Measurements from ENCODE around the gene SERTAD3.
"Not testable (repeated sequence)": the region's sequence is repeated elsewhere in the genome, so short reads cannot be mapped to it uniquely, and the experiment has no call there.

Gene SERTAD3

DNA sequence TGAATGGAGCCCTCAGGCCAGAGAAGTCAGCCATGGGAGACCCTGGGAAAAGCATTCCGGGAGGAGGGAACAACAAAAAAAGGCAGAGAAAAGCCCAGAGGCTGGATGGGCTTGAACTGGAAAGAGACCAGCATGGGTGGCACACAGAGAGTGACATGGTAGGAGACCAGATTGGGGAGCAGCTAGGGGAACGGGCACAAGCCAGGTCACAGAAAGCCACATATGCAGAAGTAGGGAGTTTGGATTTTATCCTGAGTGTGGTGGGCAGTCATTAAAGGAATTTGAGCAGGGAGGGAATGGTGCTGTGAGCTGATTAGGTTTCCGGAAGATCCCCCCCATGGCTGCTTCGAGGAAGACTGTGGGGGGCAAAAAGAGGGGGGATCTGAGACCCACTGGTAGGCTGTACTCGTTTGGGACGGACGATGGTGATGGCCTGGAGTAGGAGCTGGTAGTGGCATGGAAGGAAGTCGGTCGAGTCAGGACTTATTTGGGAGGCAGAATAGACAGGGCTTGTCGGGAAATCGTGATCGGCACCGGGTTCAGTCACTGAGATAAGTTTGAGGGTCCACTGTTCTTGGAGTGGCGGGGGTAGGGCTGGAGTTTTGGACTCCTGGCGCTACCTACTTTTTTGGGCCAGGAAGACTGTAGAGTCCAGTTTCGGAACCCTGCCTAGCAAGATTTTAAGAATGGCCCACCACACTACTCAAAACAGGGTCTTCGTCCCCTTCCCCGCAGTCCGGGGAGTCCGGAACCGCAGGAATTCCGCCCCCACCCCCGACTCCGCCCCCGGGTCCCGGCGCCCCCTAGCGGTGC lies 19.3 kb downstream of the SERTAD3 start:
- DNase-seq = no peak

DNA sequence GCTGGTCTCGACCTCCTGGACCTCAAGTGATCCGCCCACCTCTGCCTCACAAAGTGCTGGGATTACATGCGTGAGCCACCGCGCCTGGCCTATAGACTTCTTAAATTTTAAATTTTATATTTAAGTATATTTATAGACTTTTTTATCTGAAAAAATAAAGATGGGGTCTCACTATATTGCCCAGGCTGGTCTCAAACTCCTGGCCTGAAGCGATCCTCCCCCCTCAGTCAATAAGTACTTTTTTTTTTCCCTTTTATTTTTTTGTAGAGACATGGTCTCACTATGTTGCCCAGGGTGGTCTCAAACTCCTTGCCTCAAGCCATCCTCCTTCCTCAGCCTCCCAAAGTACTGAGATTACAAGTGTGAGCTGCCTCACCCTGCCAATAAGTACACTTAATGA lies 20.2 kb downstream of the SERTAD3 start:
- DNase-seq = no peak

GRCh38 chr19:40422748-40423566 lies 21.2 kb downstream of the SERTAD3 start:
- no peak for DNase-seq

DNA sequence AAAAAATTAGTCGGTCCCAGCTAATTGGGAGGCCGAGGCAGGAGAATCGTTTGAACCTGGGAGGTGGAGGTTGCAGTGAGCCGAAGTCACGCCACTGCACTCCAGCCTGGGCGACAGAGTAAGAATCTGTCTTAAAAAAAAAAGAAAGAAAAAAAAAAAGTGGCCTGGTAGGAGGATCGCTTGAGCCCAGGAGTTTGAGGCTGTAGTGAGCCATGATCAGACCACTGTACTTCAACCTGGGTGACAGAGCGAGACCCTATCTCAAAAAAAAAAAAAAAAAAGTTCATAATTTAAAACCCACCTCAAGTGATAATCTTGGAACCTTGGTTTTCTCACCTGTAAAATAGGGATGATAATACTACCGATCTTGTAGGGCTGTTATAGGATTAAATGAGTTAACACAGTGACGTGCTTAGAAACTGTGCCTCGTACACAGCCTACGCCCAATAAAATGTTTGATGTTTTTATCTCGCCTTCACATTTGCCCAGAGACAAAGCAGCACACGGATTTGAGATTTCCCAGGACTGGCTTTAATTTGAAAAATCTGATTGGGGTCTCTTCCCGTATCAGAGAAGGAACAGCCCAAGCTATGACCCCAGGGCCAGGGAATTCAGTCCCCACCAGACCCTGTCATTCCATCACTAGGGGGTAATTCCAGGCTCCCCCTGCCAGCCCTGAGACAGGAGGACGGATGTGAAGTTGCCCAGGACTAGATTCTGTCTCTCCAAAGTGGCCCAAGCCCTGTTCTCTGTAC lies 22.0 kb downstream of the SERTAD3 start:
- DNase-seq = no peak

GRCh38 chr19:40420766-40421765 lies 23.1 kb downstream of the SERTAD3 start:
- peak; percentile 91 for DNase-seq

- no peak for DNase-seq
Observed at GRCh38 chr19:40420451-40420765, 23.7 kb downstream of the SERTAD3 start.

- DNase-seq = no peak
Observed at GRCh38 chr19:40419780-40420179, 24.4 kb downstream of the SERTAD3 start.

GRCh38 chr19:40419066-40419612 lies 25.0 kb downstream of the SERTAD3 start:
- DNase-seq = peak; percentile 87

- DNase-seq = no peak
Observed at GRCh38 chr19:40418040-40418439, 26.1 kb downstream of the SERTAD3 start.

DNA sequence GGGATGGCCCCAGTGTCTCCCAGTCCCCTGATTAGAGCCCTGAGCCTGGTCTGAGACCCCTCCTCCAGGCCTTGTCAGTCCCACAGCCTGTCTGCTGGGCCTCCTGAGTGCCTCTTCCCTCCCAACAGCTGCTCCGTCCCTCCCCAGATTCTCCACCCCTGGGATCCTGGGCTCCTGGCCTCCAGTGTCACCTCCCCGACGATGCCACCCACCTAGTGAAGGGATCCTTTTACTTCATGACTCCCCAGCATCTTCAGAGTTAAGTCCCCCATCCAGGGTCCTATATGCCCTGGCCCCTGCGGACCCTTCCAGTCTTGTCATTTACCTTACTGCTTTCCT lies 26.5 kb downstream of the SERTAD3 start:
- no peak for DNase-seq

GRCh38 chr19:40416918-40417642 lies 27.1 kb downstream of the SERTAD3 start:
- no peak for DNase-seq

DNA sequence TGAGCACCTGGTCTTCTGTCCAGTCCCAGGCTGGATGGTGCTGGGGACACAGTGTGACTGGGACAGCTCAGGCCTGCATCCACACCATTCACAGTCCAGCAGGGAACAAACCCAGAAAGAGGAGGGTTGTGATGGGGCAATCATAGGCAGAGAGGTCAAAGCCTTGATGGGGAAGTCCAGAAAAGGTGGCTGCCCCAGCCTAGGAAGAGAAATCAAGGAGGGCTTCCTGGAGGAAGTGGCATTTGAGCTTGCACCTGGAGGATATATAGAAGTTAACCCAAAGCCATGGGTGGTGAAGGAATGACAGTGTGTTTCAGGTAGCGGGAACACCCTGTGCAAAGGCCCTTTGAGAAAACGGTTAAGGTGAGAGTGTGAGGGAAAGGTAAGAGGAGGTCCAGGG lies 28.4 kb downstream of the SERTAD3 start:
- no peak for DNase-seq

GRCh38 chr19:40414542-40415535 lies 29.3 kb downstream of the SERTAD3 start:
- no peak for DNase-seq

DNA sequence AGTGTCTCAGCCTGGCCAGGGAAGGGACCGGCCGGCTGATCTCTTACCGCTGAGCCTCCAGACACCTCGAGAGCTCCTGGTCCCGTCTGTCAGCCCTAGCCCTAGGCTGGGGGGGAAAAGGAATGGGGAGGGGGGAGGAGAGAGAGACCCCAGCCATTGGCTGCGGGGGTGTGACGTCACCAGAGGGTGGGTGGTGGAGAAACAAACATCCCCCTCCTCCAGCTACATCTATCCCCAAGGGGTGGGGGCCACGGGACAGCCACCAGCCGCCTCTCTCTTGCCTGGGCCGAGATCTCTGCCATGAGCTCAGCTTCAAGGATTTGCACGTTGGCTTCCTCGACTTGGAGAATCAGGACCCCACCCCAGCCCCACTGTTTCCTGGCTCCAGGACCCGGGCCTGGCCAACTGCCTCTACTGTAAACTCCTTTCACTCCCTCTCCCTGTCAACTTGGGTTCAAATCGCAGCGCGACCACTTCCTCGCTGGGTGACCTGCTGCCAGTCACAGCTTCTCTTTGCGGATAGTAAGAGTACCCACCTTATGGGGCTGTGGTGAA lies 30.8 kb downstream of the SERTAD3 start, which contains the start of gene PRX:
TSS of gene PRX (minus strand) at position 88 of the 555 bp plus-strand sequence. CDS start 5,446 bp downstream, outside the sequence.
- peak; percentile 49 for DNase-seq

DNA sequence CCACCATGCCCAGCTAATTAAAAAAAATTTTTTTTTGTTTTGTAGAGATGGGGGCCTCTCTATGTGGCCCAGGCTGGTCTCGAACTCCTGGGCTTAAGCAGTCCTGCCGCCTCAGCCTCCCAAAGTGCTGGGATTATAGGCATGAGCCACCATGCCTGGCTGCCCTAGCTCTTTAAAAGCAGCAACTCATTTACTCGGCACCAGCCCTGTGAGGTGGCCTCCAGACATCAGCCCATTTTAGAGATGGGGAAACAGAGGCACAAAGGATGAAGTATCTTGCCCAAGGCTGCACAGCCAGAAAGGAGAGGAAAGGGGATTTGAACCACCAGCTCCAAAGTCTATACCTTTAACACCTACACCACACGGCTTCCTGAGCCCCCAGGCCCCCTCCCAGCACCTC lies 31.3 kb downstream of the SERTAD3 start:
- no peak for DNase-seq

- no peak for DNase-seq
Observed at GRCh38 chr19:40411958-40412499, 32.1 kb downstream of the SERTAD3 start.

- DNase-seq = no peak
Observed at GRCh38 chr19:40411125-40411842, 32.9 kb downstream of the SERTAD3 start.

DNA sequence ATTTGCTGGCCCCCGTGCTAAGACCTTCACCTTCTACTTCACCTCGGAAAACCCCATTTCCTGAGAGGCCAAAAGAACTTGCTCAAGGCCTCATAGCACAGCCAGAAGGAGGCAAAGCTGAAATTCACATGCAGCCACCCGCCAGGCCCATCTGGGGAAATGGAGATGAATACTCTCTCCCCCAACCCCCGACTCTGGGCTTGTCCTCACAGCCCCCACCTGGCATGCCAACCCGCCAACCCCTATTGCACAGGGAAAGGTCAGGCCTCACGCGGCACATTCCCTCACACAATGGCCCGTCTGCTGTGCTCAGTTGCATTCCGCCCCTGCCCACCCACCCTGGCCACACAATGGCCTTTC lies 34.1 kb downstream of the SERTAD3 start:
- no peak for DNase-seq

DNA sequence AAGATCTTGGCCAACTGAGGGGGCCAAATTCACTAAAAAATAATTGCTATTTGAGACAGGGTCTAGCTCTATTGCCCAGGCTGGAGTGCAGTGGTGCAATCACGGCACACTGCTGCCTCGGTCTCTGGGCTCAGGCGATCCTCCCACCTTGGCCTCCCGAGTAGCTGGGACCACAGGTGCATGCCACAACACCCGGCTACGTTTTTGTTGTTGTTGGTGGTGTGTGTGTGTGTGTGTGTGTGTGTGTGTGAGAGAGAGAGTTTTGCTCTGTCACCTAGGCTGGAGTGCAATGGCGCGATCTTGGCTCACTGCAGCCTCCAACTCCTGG lies 35.6 kb downstream of the SERTAD3 start:
- DNase-seq = not testable (repeated sequence)
